Mesendoderm (in vitro differentiated cells): ENCODE measurements around the gene EMP2.

Experiments
- DNase-seq: peaks from one replicate; pipeline ENCODE4 v3.0.0; 2013
- H2AK5ac ChIP-seq: 2 replicates; pipeline ENCODE4 v1.6.1; 2013; ENCODE audit warnings: low read length, inconsistent platforms
- H2BK120ac ChIP-seq: 2 replicates; pipeline ENCODE4 v1.6.1; 2013; ENCODE audit warnings: low read depth, mild to moderate bottlenecking, low read length, moderate library complexity, mixed read lengths
- H2BK15ac ChIP-seq: replicated peaks from 2 replicates; pipeline ENCODE4 v1.6.1; 2013; ENCODE audit warnings: low read depth, mild to moderate bottlenecking, moderate library complexity
- H2BK5ac ChIP-seq: 2 replicates; pipeline ENCODE4 v1.6.1; 2013; ENCODE audit warnings: low read length, inconsistent platforms
- H3K18ac ChIP-seq: 2 replicates; pipeline ENCODE4 v1.6.1; 2013; ENCODE audit warnings: mild to moderate bottlenecking, low read length, mixed read lengths
- H3K23ac ChIP-seq: one replicate; pipeline ENCODE4 v1.6.1; 2013; ENCODE audit warnings: low read length
- H3K27ac ChIP-seq: 2 replicates; pipeline ENCODE4 v1.5.1; 2013; ENCODE audit warnings: low read depth, mild to moderate bottlenecking, inconsistent platforms, low read length, moderate library complexity
- H3K27me3 ChIP-seq: 2 replicates; pipeline ENCODE4 v1.6.1; 2013; ENCODE audit warnings: low read length, control low read depth, mild to moderate bottlenecking, inconsistent platforms; ENCODE audit not compliant: insufficient read depth, poor library complexity
- H3K36me3 ChIP-seq: 2 replicates; pipeline ENCODE4 v1.6.1; 2013; ENCODE audit warnings: low read length, inconsistent platforms; ENCODE audit not compliant: control insufficient read depth, insufficient read depth
- H3K4ac ChIP-seq: one replicate; pipeline ENCODE4 v1.6.1; 2013; ENCODE audit warnings: low read depth, mild to moderate bottlenecking, low read length, moderate library complexity
- H3K4me1 ChIP-seq: 2 replicates; pipeline ENCODE4 v1.6.1; 2013; ENCODE audit warnings: low read depth, low read length, inconsistent platforms; ENCODE audit not compliant: control insufficient read depth
- H3K4me2 ChIP-seq: 2 replicates; pipeline ENCODE4 v1.6.1; 2013; ENCODE audit warnings: low read length
- H3K4me3 ChIP-seq: 2 replicates; pipeline ENCODE4 v1.5.1; 2013; ENCODE audit warnings: mild to moderate bottlenecking, low read length
- H3K56ac ChIP-seq: one replicate; pipeline ENCODE4 v1.6.1; 2013; ENCODE audit warnings: low read length
- H3K79me1 ChIP-seq: 2 replicates; pipeline ENCODE4 v1.6.1; 2013; ENCODE audit warnings: low read length, inconsistent platforms
- H3K79me2 ChIP-seq: 2 replicates; pipeline ENCODE4 v1.6.1; 2013; ENCODE audit warnings: mild to moderate bottlenecking, low read length; ENCODE audit not compliant: control insufficient read depth, insufficient read depth
- H3K9ac ChIP-seq: 2 replicates; pipeline ENCODE4 v1.6.1; 2013; ENCODE audit warnings: low read length, inconsistent platforms
- H4K5ac ChIP-seq: one replicate; pipeline ENCODE4 v1.6.1; 2013; ENCODE audit warnings: low read length
- H4K8ac ChIP-seq: one replicate; pipeline ENCODE4 v1.6.1; 2013; ENCODE audit warnings: low read depth, mild to moderate bottlenecking, control low read depth, low read length, moderate library complexity
- WGBS: extraction: QIAGEN DNeasy Blood & Tissue Kit; methylation state at CpG from one replicate; pipeline ENCODE4 v1.1.7; 2013; ENCODE audit warnings: low lambda C conversion rate, missing lambda C conversion rate; ENCODE audit not compliant: insufficient coverage; ENCODE audit errors: extremely low coverage; 5-methylcytosine and 5-hydroxymethylcytosine counted together

Gene EMP2

DNA sequence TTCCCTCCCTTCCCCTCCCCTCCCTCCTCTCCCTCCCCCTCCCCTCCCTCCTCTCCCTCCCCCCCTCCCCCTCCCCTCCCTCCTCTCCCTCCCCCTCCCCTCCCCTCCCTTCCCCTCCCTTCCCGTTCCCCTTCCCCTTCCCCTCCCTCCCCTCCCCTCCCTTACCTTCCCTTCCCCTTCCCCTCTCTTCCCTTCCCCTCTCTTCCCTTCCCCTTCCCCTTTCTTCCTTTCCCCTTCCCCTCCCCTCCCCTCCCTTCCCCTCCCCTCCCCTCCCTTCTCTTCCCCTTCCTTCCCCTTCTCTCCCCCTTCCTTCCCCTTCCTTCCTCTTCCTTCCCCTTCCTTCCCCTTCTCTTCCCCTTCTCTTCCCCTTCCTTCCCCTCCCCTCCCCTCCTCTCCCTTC is 61.1 kb downstream of the EMP2 start:
- Histone ChIP-seq H3K4me3 (no peak overlapping the region), H4K8ac (no peak overlapping the region), H4K5ac (no peak overlapping the region), H2BK15ac (no peak overlapping the region), H3K18ac (no peak overlapping the region), H3K23ac (no peak overlapping the region), H3K36me3 (no peaks in the 10 kb centered on the region), H3K4me1 (peaks cover 2% of the 10 kb centered on the region), H3K79me1 (no peaks in the 10 kb centered on the region), H3K4me2 (no peak overlapping the region), H3K9ac (no peak overlapping the region), H3K27ac (no peak overlapping the region), H2BK5ac (no peak overlapping the region), H3K56ac (no peak overlapping the region), H2AK5ac (no peak overlapping the region), H3K27me3 (no peaks in the 10 kb centered on the region), H3K79me2 (no peaks in the 10 kb centered on the region), H3K4ac (no peak overlapping the region), H2BK120ac (no peak overlapping the region)
- no peak for DNase-seq
- WGBS, result no CpG with 5 or more reads among the region's 1 CpG

DNA sequence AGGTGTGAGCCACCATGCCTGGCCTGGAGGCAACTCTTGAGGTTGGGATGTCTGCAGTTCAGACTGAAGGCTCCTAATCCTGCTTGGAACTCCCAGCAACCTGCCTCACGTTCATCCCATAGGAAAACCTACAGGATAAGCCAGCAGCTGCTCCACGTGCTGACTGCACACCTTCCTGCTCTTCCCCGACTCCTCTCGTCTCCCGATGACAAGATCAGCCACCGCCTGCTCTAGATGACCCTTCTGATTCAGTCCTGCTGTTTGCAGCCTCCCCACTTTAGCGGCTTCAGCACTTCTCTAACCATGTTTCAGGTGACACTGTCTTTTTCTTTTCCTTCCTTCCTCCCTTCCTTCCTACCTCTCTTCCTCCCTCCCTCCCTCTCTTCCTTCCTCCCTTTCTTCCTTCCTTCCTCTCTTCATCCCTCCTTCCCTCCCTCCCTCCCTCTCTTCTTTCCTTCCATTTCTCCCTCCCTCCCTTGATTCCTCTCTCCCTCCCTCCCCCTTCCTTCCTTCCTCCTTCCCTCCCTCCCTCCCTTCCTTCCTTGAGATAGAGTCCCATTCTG is 61.8 kb downstream of the EMP2 start:
- H3K79me2 ChIP-seq, result no peaks in the 10 kb centered on the region

GRCh38 chr16:10517868-10518267 is 62.5 kb downstream of the EMP2 start:
- Histone ChIP-seq H3K27ac (no peak overlapping the region), H3K79me2 (no peaks in the 10 kb centered on the region), H3K23ac (no peak overlapping the region), H2BK120ac (no peak overlapping the region), H3K4me3 (no peak overlapping the region), H4K5ac (no peak overlapping the region), H3K56ac (no peak overlapping the region), H3K18ac (no peak overlapping the region), H3K79me1 (no peaks in the 10 kb centered on the region), H3K4me2 (no peak overlapping the region), H3K36me3 (no peaks in the 10 kb centered on the region), H2BK15ac (no peak overlapping the region), H4K8ac (no peak overlapping the region), H3K9ac (no peak overlapping the region), H2AK5ac (no peak overlapping the region), H3K27me3 (no peaks in the 10 kb centered on the region), H3K4ac (no peak overlapping the region), H3K4me1 (peaks cover 5% of the 10 kb centered on the region), H2BK5ac (no peak overlapping the region)
- DNase-seq, result no peak
- no CpG with 5 or more reads among the region's 5 CpGs for WGBS

More for the DNA sequence above, 61.8 kb downstream of the EMP2 start:
- no peak overlapping the region for H3K18ac ChIP-seq
- H3K27ac ChIP-seq, result no peak overlapping the region
- H3K4me2 ChIP-seq, result no peak overlapping the region
- no CpG with 5 or more reads among the region's 7 CpGs for WGBS
- H3K79me1 ChIP-seq, result no peaks in the 10 kb centered on the region
- H3K4ac ChIP-seq, result no peak overlapping the region
- H3K56ac ChIP-seq, result no peak overlapping the region
- H3K23ac ChIP-seq, result no peak overlapping the region
- no peak overlapping the region for H2BK5ac ChIP-seq
- H4K8ac ChIP-seq, result no peak overlapping the region
- H2BK120ac ChIP-seq, result no peak overlapping the region
- no peak overlapping the region for H3K4me3 ChIP-seq
- peaks cover 5% of the 10 kb centered on the region for H3K4me1 ChIP-seq
- DNase-seq, result no peak
- H4K5ac ChIP-seq, result no peak overlapping the region
- H3K9ac ChIP-seq, result no peak overlapping the region
- no peaks in the 10 kb centered on the region for H3K36me3 ChIP-seq
- H2AK5ac ChIP-seq, result no peak overlapping the region
- no peak overlapping the region for H2BK15ac ChIP-seq
- no peaks in the 10 kb centered on the region for H3K27me3 ChIP-seq

DNA sequence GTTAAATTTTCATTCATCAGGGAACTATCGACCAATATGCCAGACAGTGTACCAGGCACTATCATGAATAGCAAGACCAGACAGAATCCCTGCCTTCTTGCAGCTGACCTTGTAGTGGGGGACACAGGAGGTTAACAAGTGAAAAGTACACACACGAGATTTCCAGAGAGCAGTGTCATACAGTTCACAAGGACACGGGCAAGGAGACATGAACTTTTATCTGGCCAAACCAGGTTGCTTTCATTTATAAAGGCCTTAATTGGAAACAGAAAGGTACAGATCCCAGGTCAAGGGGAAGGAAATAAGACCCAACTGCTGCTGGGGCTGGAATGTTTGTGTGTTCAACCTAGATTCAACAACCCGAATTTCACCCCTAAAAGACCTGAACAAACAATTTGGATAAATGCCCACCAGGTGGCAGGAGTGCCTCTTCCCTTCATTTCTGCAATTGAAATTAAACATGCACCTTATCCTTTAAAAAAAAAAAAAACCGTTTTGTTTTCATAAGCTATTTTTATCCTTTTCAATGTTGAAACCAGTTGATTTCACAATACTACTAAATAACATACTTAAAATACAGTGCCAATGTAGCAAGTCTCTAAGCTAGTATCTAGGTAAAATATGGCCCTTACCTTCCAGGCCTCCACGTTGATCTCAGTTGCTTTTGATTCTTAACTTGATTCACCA is 65.9 kb downstream of the EMP2 start:
- Histone ChIP-seq H3K4me1 (peaks cover 5% of the 10 kb centered on the region), H2BK5ac (no peak overlapping the region), H2AK5ac (no peak overlapping the region), H2BK15ac (no peak overlapping the region), H3K23ac (no peak overlapping the region), H3K27me3 (no peaks in the 10 kb centered on the region), H3K4me3 (no peak overlapping the region), H3K79me1 (no peaks in the 10 kb centered on the region), H2BK120ac (no peak overlapping the region), H3K9ac (no peak overlapping the region), H4K5ac (no peak overlapping the region), H4K8ac (no peak overlapping the region), H3K18ac (no peak overlapping the region), H3K36me3 (no peaks in the 10 kb centered on the region), H3K79me2 (no peaks in the 10 kb centered on the region), H3K4ac (peak overlapping the region; percentile 77), H3K56ac (no peak overlapping the region), H3K27ac (no peak overlapping the region), H3K4me2 (no peak overlapping the region)
- WGBS, result no CpG with 5 or more reads among the region's 6 CpGs
- peak; percentile 56 for DNase-seq

DNA sequence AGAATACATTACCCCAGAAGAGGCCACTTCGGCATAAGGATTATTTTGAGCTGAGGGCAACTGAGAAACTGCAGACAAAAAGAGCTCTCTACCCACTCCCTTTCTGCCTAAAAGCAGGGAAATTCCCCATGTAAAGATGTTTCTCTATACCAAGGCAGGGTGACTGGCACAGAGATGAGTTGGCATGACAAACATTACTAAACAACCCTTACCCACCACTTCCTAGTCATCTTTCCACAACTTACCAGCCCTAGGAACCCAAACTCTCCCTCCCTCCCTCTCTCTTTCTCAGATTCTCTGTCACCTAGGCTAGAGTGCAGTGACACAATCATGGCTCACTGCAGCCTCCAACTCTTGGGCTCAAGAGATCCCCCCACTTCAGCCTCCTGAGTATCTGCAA is 68.6 kb downstream of the EMP2 start:
- no peaks in the 10 kb centered on the region for H3K36me3 ChIP-seq
- no peak overlapping the region for H4K8ac ChIP-seq
- H3K79me2 ChIP-seq, result no peaks in the 10 kb centered on the region
- no peak overlapping the region for H3K18ac ChIP-seq
- H3K4ac ChIP-seq, result no peak overlapping the region
- H2BK120ac ChIP-seq, result no peak overlapping the region
- no peak overlapping the region for H4K5ac ChIP-seq
- DNase-seq, result no peak
- no CpG with 5 or more reads among the region's 1 CpG for WGBS
- no peaks in the 10 kb centered on the region for H3K27me3 ChIP-seq
- no peak overlapping the region for H3K9ac ChIP-seq
- H3K27ac ChIP-seq, result no peak overlapping the region
- no peaks in the 10 kb centered on the region for H3K79me1 ChIP-seq
- no peak overlapping the region for H2AK5ac ChIP-seq
- H3K4me1 ChIP-seq, result peaks cover 5% of the 10 kb centered on the region
- no peak overlapping the region for H3K4me2 ChIP-seq
- no peak overlapping the region for H2BK15ac ChIP-seq
- H2BK5ac ChIP-seq, result no peak overlapping the region
- H3K4me3 ChIP-seq, result no peak overlapping the region
- no peak overlapping the region for H3K23ac ChIP-seq
- H3K56ac ChIP-seq, result no peak overlapping the region

DNA sequence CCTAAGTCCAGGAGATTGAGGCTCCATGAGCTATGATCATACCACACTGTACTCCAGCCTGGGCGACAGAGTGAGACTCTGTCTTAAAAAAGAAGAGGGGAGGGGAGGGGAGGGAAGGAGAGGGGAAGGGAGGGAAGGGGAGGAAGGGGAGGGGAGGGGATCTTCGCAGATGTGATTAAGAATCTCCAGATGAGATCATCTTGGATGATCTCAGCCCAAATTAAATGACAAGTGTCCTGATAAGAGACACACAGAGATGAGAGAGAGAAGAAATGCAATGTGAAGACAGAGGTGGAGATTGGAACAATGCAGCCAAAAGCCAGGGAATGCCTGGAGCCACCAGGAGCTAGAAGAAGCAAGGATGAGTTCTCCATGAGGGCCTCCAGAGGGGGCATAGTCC is 70.1 kb downstream of the EMP2 start:
- H3K4me2 ChIP-seq, result no peak overlapping the region
- H3K9ac ChIP-seq, result no peak overlapping the region
- H2BK120ac ChIP-seq, result no peak overlapping the region
- no peak overlapping the region for H2BK15ac ChIP-seq
- no peaks in the 10 kb centered on the region for H3K79me2 ChIP-seq
- no peak overlapping the region for H4K8ac ChIP-seq
- no peak overlapping the region for H2AK5ac ChIP-seq
- no peak overlapping the region for H3K23ac ChIP-seq
- H3K4me1 ChIP-seq, result peaks cover 5% of the 10 kb centered on the region
- no peak overlapping the region for H2BK5ac ChIP-seq
- peak; percentile 27 for DNase-seq
- H3K79me1 ChIP-seq, result no peaks in the 10 kb centered on the region
- H3K18ac ChIP-seq, result no peak overlapping the region
- no peaks in the 10 kb centered on the region for H3K36me3 ChIP-seq
- H4K5ac ChIP-seq, result no peak overlapping the region
- no peaks in the 10 kb centered on the region for H3K27me3 ChIP-seq
- H3K56ac ChIP-seq, result no peak overlapping the region
- H3K27ac ChIP-seq, result no peak overlapping the region
- no CpG with 5 or more reads among the region's 2 CpGs for WGBS
- H3K4ac ChIP-seq, result no peak overlapping the region
- no peak overlapping the region for H3K4me3 ChIP-seq
